Endothelial cell of umbilical vein (primary cell): ENCODE measurements around the gene NEDD9. TPM values are rescaled to one million over a fixed set of nuclear protein-coding genes. Genes with fewer than 3 reads are reported as not detected.

Source experiments
- BruUV-seq: library from RNA; stranded (reverse); fragments of 400-500 nt; replicated peaks from 2 replicates; lab custom pipeline; 2021; lab: Mats Ljungman, UMichigan
- CTCF ChIA-PET: fragments of 300-600, 350-600 bp; sonication (Branson Sonifier 250); formaldehyde crosslinking; loops from one replicate; lab custom pipeline; 2021; ENCODE audit warnings: antibody characterized with exemption, inconsistent platforms; lab: Charles Lee
- POLR2A ChIA-PET: fragments of 300-600, 350-600 bp; sonication (Branson Sonifier 250); formaldehyde crosslinking; loops from one replicate; lab custom pipeline; 2021; ENCODE audit warnings: antibody characterized with exemption, inconsistent platforms; lab: Charles Lee
- DNase-seq: peaks from one replicate; pipeline ENCODE4 v3.0.0-alpha.2; 2011; ENCODE audit warnings: low read depth, low spot score
- FAIRE-seq: peaks from 2 replicates; lab custom pipeline; 2011; peaks lifted over from hg19 to GRCh38; lab: Jason Lieb, UNC
- H2AFZ ChIP-seq: 2 replicates; pipeline ENCODE4 v1.6.0; 2012; ENCODE audit warnings: low read depth, low read length, control low read depth, inconsistent platforms
- H3K27ac ChIP-seq: 2 replicates; pipeline ENCODE4 v1.5.1; 2011; ENCODE audit warnings: low read depth, mild to moderate bottlenecking, control low read depth, low read length, moderate library complexity; ENCODE audit not compliant: insufficient read depth
- H3K27me3 ChIP-seq, 2 experiments: 2 replicates each; pipeline versions ENCODE4 v1.6.0 to v1.6.1; 2011; ENCODE audit warnings: low read length in 2 of 2, mixed read lengths in 1 of 2; ENCODE audit not compliant: control insufficient read depth in 2 of 2, insufficient read depth in 2 of 2
- H3K36me3 ChIP-seq, 2 experiments: 2 replicates in 1 of 2; 3 replicates in 1 of 2; pipeline ENCODE4 v1.5.1; 2011; ENCODE audit warnings: low read length in 2 of 2, mild to moderate bottlenecking in 1 of 2, moderate library complexity in 1 of 2; ENCODE audit not compliant: control insufficient read depth in 2 of 2, insufficient read depth in 2 of 2; ENCODE audit errors: extremely low read depth in 1 of 2
- H3K4me1 ChIP-seq: 3 replicates; pipeline ENCODE4 v1.5.1; 2011; ENCODE audit warnings: mild to moderate bottlenecking, low read length; ENCODE audit not compliant: control insufficient read depth, insufficient read depth; ENCODE audit errors: extremely low read depth
- H3K4me2 ChIP-seq: 2 replicates; pipeline ENCODE4 v1.6.1; 2011; ENCODE audit warnings: low read length, control low read depth, mixed read lengths; ENCODE audit not compliant: insufficient read depth
- H3K4me3 ChIP-seq, 3 experiments: fragments of 200-600 bp in 1 of 3; sonication (generic), shearing (Covaris generic) in 1 of 3; replicated peaks in 1 of 3; 2 replicates each; pipeline ENCODE4 v1.5.1; 2011 to 2016; ENCODE audit warnings: control low read depth in 3 of 3, low read length in 3 of 3, mild to moderate bottlenecking in 2 of 3, inconsistent platforms in 1 of 3, low read depth in 1 of 3, moderate library complexity in 1 of 3; ENCODE audit not compliant: insufficient read depth in 1 of 3
- H3K79me2 ChIP-seq: 2 replicates; pipeline ENCODE4 v1.6.0; 2012; ENCODE audit warnings: low read length, inconsistent platforms; ENCODE audit not compliant: control insufficient read depth, insufficient read depth
- H3K9ac ChIP-seq: replicated peaks from 2 replicates; pipeline ENCODE3; 2011; ENCODE audit warnings: low read length, control low read depth; ENCODE audit not compliant: insufficient read depth; ENCODE audit errors: extremely low read depth
- H3K9me1 ChIP-seq: replicated peaks from 3 replicates; pipeline ENCODE4 v1.6.0; 2011; ENCODE audit warnings: mild to moderate bottlenecking, low read length; ENCODE audit not compliant: control insufficient read depth, insufficient read depth; ENCODE audit errors: extremely low read depth
- H3K9me3 ChIP-seq: replicated peaks from 2 replicates; pipeline ENCODE4 v1.5.1; 2012; ENCODE audit warnings: low read length, inconsistent platforms; ENCODE audit not compliant: control insufficient read depth, insufficient read depth
- H4K20me1 ChIP-seq: replicated peaks from 2 replicates; pipeline ENCODE3; 2011; ENCODE audit warnings: mild to moderate bottlenecking, low read length; ENCODE audit not compliant: control insufficient read depth, insufficient read depth; ENCODE audit errors: extremely low read depth
- FOS ChIP-seq: IDR thresholded peaks from 2 replicates; pipeline ENCODE4 v1.6.1; 2011; ENCODE audit warnings: mild to moderate bottlenecking, low read length, moderate library complexity, borderline replicate concordance; ENCODE audit not compliant: insufficient read depth
- GATA2 ChIP-seq: IDR thresholded peaks from 2 replicates; pipeline ENCODE4 v1.7.0; 2011; ENCODE audit warnings: low read depth, mild to moderate bottlenecking, moderate library complexity, mixed read lengths, low read length; ENCODE audit not compliant: insufficient read length, insufficient read depth
- JUN ChIP-seq: IDR thresholded peaks from 2 replicates; pipeline ENCODE4 v1.6.1; 2011; ENCODE audit warnings: borderline replicate concordance, low read depth; ENCODE audit not compliant: insufficient read length, insufficient read depth
- MYC ChIP-seq: IDR thresholded peaks from one replicate; pipeline ENCODE4 v1.6.1; 2011; ENCODE audit warnings: mild to moderate bottlenecking, low read depth, low read length
- POLR2A ChIP-seq: IDR thresholded peaks from 2 replicates; pipeline ENCODE4 v1.6.1; 2012; ENCODE audit warnings: low read depth, mild to moderate bottlenecking, control low read depth, low read length
- dilution Hi-C: fragments of 300-500 bp; cut with MboI; formaldehyde crosslinking; loops from one replicate; pipeline ENCODE4 v1.15.0; 2019; ENCODE audit warnings: low sequenced_read_pairs; ENCODE audit not compliant: extremely low pct_ligation_motif_present
- intact Hi-C: fragments of 100-400 bp; cut with micrococcal nuclease; formaldehyde crosslinking; loops from one replicate; pipeline ENCODE4 v1.10.0; 2022
- polyA plus RNA-seq, 4 experiments: library from polyadenylated mRNA; depleted of rRNA in 3 of 4; stranded (reverse) in 3 of 4; unstranded in 1 of 4; fragments of >200 nt; gene quantifications; 2 replicates each; pipeline versions ENCODE4 v1.2.1 to v1.2.3, GENCODE V29; 2011 to 2012; ENCODE audit warnings: missing spikeins in 1 of 4
- total RNA-seq: library from RNA; stranded (reverse); gene quantifications from 2 replicates; pipeline ENCODE4 v1.2.3, GENCODE V29; 2021
- TF ChIP-seq, protein P1 (sequence below): IDR thresholded peaks from 2 replicates; pipeline ENCODE4 v1.6.1; 2011; ENCODE audit not compliant: insufficient read depth, insufficient read length
- TF ChIP-seq, protein P2 (sequence below), 2 donors: IDR thresholded peaks; 1 replicate in 1 of 2; 2 replicates in 1 of 2; pipeline ENCODE4 v1.5.1; 2011; ENCODE audit warnings: low read length in 2 of 2, mild to moderate bottlenecking in 2 of 2, moderate library complexity in 2 of 2, control low read depth in 1 of 2, inconsistent platforms in 1 of 2, low read depth in 1 of 2; ENCODE audit not compliant: insufficient read depth in 1 of 2; ENCODE audit errors: extremely low read depth in 1 of 2

Gene NEDD9
- total and polyA plus RNA-seq, 2 donors (not counting 3 experiments of a cell fraction or from before 2014, with no cell fraction given), result 55.2 to 61.0 TPM

DNA sequence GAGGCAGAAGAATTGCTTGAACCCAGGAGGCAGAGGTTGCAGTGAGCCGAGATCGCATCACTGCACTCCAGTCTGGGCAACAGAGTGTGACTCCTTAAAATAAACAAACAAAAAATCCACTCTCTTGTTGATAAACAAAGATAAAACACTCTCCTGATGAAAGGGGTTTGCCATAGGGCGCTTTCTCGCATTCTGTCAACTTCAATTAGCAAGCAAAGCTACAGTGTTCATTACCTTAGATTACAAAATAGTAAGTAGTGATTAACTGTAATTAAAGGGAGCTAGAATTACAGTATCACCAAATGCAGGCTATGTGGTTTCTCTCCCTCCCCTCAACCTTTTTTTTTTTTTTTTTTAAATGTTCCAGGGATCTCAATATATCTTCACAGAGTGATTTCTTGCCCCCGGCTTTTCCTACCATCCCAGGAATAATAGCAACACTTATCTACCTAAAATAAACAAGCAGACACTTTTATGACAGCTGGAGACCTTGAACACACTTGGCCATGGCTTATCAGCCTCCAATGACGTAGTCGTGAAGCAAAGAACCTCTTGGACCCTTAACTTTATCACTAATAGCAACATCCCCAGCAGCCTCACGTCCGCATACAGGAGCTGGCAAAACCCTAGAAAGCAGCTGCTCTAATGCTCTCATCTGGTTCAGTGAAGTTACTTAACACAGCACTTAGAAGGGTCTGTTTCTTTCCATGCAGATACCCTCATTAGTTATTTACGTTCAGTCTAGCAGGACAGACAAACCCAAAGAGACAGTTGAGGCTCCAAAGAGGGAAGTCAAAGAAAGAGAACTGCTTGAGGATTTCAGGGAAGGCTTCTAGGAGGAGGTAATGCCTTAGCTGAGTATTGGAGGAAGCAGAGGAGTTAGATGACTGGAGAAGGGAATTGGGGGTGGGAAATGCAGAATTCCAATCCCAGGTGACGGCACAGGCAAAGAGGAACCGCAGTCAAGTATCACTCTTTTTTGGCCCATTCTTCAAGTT, 37.9 kb upstream of the NEDD9 start:
- FAIRE-seq (no peak), DNase-seq (peak; percentile 11)
- Histone ChIP-seq H3K9me3 (no peaks in the 10 kb centered on the region), H3K27ac (no peak overlapping the region), H3K27me3 (no peaks in the 10 kb centered on the region), H3K9me1 (no peaks in the 10 kb centered on the region), H4K20me1 (no peaks in the 10 kb centered on the region), H3K36me3 (no peaks in the 10 kb centered on the region), H2AFZ (no peak overlapping the region), H3K79me2 (no peaks in the 10 kb centered on the region), H3K4me2 (no peak overlapping the region), H3K4me1 (no peaks in the 10 kb centered on the region), H3K9ac (no peak overlapping the region), H3K4me3 (no peak overlapping the region)
- TF ChIP-seq, protein P1, sequence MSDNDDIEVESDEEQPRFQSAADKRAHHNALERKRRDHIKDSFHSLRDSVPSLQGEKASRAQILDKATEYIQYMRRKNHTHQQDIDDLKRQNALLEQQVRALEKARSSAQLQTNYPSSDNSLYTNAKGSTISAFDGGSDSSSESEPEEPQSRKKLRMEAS, result no peak
- TF ChIP-seq GATA2 (no peak), MYC (no peak), FOS (no peak), JUN (no peak), POLR2A (no peak)
- TF ChIP-seq, protein P2, sequence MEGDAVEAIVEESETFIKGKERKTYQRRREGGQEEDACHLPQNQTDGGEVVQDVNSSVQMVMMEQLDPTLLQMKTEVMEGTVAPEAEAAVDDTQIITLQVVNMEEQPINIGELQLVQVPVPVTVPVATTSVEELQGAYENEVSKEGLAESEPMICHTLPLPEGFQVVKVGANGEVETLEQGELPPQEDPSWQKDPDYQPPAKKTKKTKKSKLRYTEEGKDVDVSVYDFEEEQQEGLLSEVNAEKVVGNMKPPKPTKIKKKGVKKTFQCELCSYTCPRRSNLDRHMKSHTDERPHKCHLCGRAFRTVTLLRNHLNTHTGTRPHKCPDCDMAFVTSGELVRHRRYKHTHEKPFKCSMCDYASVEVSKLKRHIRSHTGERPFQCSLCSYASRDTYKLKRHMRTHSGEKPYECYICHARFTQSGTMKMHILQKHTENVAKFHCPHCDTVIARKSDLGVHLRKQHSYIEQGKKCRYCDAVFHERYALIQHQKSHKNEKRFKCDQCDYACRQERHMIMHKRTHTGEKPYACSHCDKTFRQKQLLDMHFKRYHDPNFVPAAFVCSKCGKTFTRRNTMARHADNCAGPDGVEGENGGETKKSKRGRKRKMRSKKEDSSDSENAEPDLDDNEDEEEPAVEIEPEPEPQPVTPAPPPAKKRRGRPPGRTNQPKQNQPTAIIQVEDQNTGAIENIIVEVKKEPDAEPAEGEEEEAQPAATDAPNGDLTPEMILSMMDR (IDR thresholded peaks at IDR 0.05; ENCODE audit: extremely low read depth in 1 of 2, insufficient read depth in 1 of 2, low read depth in 1 of 2, low read length in 2 of 2), result no peak
- dilution Hi-C loops, result no loop called here
- BruUV-seq, result no TSS peak
- POLR2A ChIA-PET, result no interaction called here
- CTCF ChIA-PET, result interaction anchor here (0.6 kb wide), 1 partner anchor 19 kb away, joined by 4 read pairs; no protein-coding TSS in a partner anchor
- intact Hi-C loops, result no loop called here
